ENCODE measurements around the gene TMEM218. TPM values are rescaled to one million over a fixed set of nuclear protein-coding genes. Genes with fewer than 3 reads are reported as not detected.
A peak's percentile ranks its signal among the peaks of the same experiment; 100 is the strongest.
"Not testable (repeated sequence)": the region's sequence is repeated elsewhere in the genome, so short reads cannot be mapped to it uniquely, and the experiment has no call there.

Gene TMEM218
- total RNA-seq, 1 donor from 2014 or later: 19.0 TPM

GRCh38 chr11:125092669-125093068 is 18.8 kb downstream of the TMEM218 start:
- intact Hi-C loops (cut with DNase I): no loop called here
- ATAC-seq: no peak
- no peak overlapping the region for H3K27ac ChIP-seq

GRCh38 chr11:125091877-125092664 is 19.4 kb downstream of the TMEM218 start:
- Histone ChIP-seq H3K27me3 (no peaks in the 10 kb centered on the region), H3K4me3 (no peak overlapping the region), H3K9me3 (no peaks in the 10 kb centered on the region), H3K36me3 (peaks cover 26% of the 10 kb centered on the region), H3K4me1 (peaks cover 9% of the 10 kb centered on the region), H3K27ac (peak overlapping the region; percentile 11)
- intact Hi-C loops (cut with DNase I): no loop called here
- peak; percentile 26 for DNase-seq
- no peak for ATAC-seq
- no peak for TF ChIP-seq CTCF (IDR thresholded peaks at IDR 0.05)

More at GRCh38 chr11:125092669-125093068, 18.8 kb downstream of the TMEM218 start:
- no peak for DNase-seq
- no peaks in the 10 kb centered on the region for H3K27me3 ChIP-seq
- peaks cover 32% of the 10 kb centered on the region for H3K36me3 ChIP-seq
- H3K4me1 ChIP-seq: peaks cover 9% of the 10 kb centered on the region
- no peak for TF ChIP-seq CTCF (IDR thresholded peaks at IDR 0.05)
- H3K4me3 ChIP-seq: no peak overlapping the region
- H3K9me3 ChIP-seq: no peaks in the 10 kb centered on the region

- H3K36me3 ChIP-seq: peaks cover 19% of the 10 kb centered on the region
- no peaks in the 10 kb centered on the region for H3K27me3 ChIP-seq
- peak; percentile 60 for TF ChIP-seq CTCF (IDR thresholded peaks at IDR 0.05)
- no peaks in the 10 kb centered on the region for H3K9me3 ChIP-seq
- H3K4me1 ChIP-seq: peaks cover 9% of the 10 kb centered on the region
- H3K4me3 ChIP-seq: no peak overlapping the region
- intact Hi-C loops (cut with DNase I): no loop called here
- H3K27ac ChIP-seq: peak overlapping the region; percentile 11
- peak; percentile 74 for ATAC-seq
- DNase-seq: peak; percentile 34
Observed at GRCh38 chr11:125091247-125091876, 20.1 kb downstream of the TMEM218 start.

GRCh38 chr11:125090816-125091215 is 20.6 kb downstream of the TMEM218 start:
- DNase-seq (no peak), ATAC-seq (no peak)
- intact Hi-C loops (cut with DNase I): no loop called here
- no peak overlapping the region for H3K27ac ChIP-seq
- no peaks in the 10 kb centered on the region for H3K9me3 ChIP-seq
- no peaks in the 10 kb centered on the region for H3K27me3 ChIP-seq
- TF ChIP-seq CTCF (IDR thresholded peaks at IDR 0.05): no peak
- H3K4me1 ChIP-seq: peaks cover 9% of the 10 kb centered on the region
- H3K4me3 ChIP-seq: no peak overlapping the region
- H3K36me3 ChIP-seq: peaks cover 13% of the 10 kb centered on the region

GRCh38 chr11:125090151-125090550 is 21.3 kb downstream of the TMEM218 start:
- H3K27me3 ChIP-seq; H3K9me3 ChIP-seq; DNase-seq; H3K27ac ChIP-seq; ATAC-seq; H3K4me1 ChIP-seq; H3K4me3 ChIP-seq; H3K36me3 ChIP-seq; intact Hi-C loops (cut with DNase I): not testable (repeated sequence)

GRCh38 chr11:125089481-125089880 is 21.9 kb downstream of the TMEM218 start:
- H3K9me3 ChIP-seq; H3K36me3 ChIP-seq; H3K27ac ChIP-seq; DNase-seq; H3K27me3 ChIP-seq; H3K4me1 ChIP-seq; intact Hi-C loops (cut with DNase I); H3K4me3 ChIP-seq; ATAC-seq: not testable (repeated sequence)
